ENCODE data around the gene ATP9A.

ATP9A gene

DNA sequence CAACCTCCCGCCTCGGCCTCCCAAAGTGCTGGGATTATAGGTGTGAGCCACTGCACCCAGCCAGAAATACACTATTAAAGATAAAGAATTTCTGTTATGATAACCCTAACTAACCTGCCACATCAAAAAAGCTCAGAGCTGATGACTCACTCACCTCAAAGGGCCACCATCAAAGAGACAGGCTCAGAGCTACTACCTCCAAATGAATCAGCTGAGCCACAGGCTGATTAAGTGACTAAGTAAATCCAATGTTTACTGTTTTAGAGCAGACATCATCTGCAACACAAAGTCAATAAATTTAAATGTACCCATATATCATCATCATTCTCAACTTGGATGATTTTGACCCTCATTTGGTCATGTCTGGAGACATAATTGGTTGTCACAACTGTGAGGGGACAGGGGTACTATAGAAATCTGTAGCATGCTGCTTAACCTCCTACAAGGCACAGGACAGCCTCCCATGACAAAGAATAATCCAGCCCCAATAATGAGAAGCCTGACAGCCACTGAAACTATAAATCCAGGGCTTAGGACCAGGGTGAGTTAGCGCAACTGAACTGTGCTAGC, 106.5 kb downstream of the ATP9A start (continued):
- no peak for TF ChIP-seq ZNF513 (tag by site-specific recombination; IDR thresholded peaks at IDR 0.05)
- 0 out of 2 replicates have a peak, but pooled peaks have one; percentile 13 for TF ChIP-seq KLF8 (tag by site-specific recombination; IDR thresholded peaks at IDR 0.05)
- no peak for TF ChIP-seq ZNF133 (tag by site-specific recombination; IDR thresholded peaks at IDR 0.05)
- TF ChIP-seq ZNF24 (tag by site-specific recombination; IDR thresholded peaks at IDR 0.05): 0 out of 2 replicates have a peak, but pooled peaks have one; percentile 28
- TF ChIP-seq ZNF571 (tag by site-specific recombination; IDR thresholded peaks at IDR 0.05): no peak
- TF ChIP-seq ZNF114 (tag by site-specific recombination; IDR thresholded peaks at IDR 0.05): no peak
- TF ChIP-seq ZEB2 (tag by site-specific recombination; IDR thresholded peaks at IDR 0.05): no peak
- no peak for TF ChIP-seq ZSCAN18 (tag by site-specific recombination; IDR thresholded peaks at IDR 0.05)
- TF ChIP-seq, protein P1, sequence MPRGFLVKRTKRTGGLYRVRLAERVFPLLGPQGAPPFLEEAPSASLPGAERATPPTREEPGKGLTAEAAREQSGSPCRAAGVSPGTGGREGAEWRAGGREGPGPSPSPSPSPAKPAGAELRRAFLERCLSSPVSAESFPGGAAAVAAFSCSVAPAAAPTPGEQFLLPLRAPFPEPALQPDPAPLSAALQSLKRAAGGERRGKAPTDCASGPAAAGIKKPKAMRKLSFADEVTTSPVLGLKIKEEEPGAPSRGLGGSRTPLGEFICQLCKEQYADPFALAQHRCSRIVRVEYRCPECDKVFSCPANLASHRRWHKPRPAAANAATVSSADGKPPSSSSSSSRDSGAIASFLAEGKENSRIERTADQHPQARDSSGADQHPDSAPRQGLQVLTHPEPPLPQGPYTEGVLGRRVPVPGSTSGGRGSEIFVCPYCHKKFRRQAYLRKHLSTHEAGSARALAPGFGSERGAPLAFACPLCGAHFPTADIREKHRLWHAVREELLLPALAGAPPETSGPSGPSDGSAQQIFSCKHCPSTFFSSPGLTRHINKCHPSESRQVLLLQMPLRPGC (tag by site-specific recombination; IDR thresholded peaks at IDR 0.05): 0 out of 2 replicates have a peak, but pooled peaks have one; percentile 27
- TF ChIP-seq, protein P2, sequence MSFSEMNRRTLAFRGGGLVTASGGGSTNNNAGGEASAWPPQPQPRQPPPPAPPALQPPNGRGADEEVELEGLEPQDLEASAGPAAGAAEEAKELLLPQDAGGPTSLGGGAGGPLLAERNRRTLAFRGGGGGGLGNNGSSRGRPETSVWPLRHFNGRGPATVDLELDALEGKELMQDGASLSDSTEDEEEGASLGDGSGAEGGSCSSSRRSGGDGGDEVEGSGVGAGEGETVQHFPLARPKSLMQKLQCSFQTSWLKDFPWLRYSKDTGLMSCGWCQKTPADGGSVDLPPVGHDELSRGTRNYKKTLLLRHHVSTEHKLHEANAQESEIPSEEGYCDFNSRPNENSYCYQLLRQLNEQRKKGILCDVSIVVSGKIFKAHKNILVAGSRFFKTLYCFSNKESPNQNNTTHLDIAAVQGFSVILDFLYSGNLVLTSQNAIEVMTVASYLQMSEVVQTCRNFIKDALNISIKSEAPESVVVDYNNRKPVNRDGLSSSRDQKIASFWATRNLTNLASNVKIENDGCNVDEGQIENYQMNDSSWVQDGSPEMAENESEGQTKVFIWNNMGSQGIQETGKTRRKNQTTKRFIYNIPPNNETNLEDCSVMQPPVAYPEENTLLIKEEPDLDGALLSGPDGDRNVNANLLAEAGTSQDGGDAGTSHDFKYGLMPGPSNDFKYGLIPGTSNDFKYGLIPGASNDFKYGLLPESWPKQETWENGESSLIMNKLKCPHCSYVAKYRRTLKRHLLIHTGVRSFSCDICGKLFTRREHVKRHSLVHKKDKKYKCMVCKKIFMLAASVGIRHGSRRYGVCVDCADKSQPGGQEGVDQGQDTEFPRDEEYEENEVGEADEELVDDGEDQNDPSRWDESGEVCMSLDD (tag by site-specific recombination; IDR thresholded peaks at IDR 0.05): no peak
- TF ChIP-seq ZNF223 (tag by site-specific recombination; IDR thresholded peaks at IDR 0.05): no peak
- TF ChIP-seq, protein P3, sequence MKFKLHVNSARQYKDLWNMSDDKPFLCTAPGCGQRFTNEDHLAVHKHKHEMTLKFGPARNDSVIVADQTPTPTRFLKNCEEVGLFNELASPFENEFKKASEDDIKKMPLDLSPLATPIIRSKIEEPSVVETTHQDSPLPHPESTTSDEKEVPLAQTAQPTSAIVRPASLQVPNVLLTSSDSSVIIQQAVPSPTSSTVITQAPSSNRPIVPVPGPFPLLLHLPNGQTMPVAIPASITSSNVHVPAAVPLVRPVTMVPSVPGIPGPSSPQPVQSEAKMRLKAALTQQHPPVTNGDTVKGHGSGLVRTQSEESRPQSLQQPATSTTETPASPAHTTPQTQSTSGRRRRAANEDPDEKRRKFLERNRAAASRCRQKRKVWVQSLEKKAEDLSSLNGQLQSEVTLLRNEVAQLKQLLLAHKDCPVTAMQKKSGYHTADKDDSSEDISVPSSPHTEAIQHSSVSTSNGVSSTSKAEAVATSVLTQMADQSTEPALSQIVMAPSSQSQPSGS (tag by site-specific recombination; IDR thresholded peaks at IDR 0.05; ENCODE audit: low read depth): no peak
- TF ChIP-seq GLIS1 (tag by site-specific recombination; IDR thresholded peaks at IDR 0.05): peak; percentile 70
- TF ChIP-seq, protein P4, sequence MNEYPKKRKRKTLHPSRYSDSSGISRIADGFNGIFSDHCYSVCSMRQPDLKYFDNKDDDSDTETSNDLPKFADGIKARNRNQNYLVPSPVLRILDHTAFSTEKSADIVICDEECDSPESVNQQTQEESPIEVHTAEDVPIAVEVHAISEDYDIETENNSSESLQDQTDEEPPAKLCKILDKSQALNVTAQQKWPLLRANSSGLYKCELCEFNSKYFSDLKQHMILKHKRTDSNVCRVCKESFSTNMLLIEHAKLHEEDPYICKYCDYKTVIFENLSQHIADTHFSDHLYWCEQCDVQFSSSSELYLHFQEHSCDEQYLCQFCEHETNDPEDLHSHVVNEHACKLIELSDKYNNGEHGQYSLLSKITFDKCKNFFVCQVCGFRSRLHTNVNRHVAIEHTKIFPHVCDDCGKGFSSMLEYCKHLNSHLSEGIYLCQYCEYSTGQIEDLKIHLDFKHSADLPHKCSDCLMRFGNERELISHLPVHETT (tag by site-specific recombination; IDR thresholded peaks at IDR 0.05): peak; percentile 70; the same call in 1 of the 2 replicates
- TF ChIP-seq ZNF660 (tag by site-specific recombination; IDR thresholded peaks at IDR 0.05): no peak
- no peak for TF ChIP-seq ZFP37 (tag by site-specific recombination; IDR thresholded peaks at IDR 0.05)
- no peak for TF ChIP-seq ZNF19 (tag by site-specific recombination; IDR thresholded peaks at IDR 0.05; ENCODE audit: low read depth)
- no peak for TF ChIP-seq ZNF140 (tag by site-specific recombination; IDR thresholded peaks at IDR 0.05)
- TF ChIP-seq SP2 (tag by site-specific recombination; IDR thresholded peaks at IDR 0.05): no peak; the same call in 1 of the 2 replicates
- TF ChIP-seq ZSCAN4 (tag by site-specific recombination; IDR thresholded peaks at IDR 0.05): no peak
- no peak for TF ChIP-seq ZNF701 (tag by site-specific recombination; IDR thresholded peaks at IDR 0.05)
- peak; percentile 52; the same call in 1 of the 2 replicates for TF ChIP-seq TSHZ1 (tag by site-specific recombination; IDR thresholded peaks at IDR 0.05; ENCODE audit: borderline replicate concordance)
- TF ChIP-seq KLF1 (tag by site-specific recombination; IDR thresholded peaks at IDR 0.05): no peak

Data from HEK293 (cell line).